Measurements from ENCODE around the gene FBXO36.
A peak's percentile ranks its signal among the peaks of the same experiment; 100 is the strongest.
"Not testable (repeated sequence)": the region's sequence is repeated elsewhere in the genome, so short reads cannot be mapped to it uniquely, and the experiment has no call there.

FBXO36 gene

GRCh38 chr2:229922449-229923386 is at the start of gene FBXO36:
TSS of gene FBXO36 (plus strand) at chr2:229922503. CDS start at chr2:229922514, 11 bp downstream.
- DNase-seq, result peak; percentile 76

GRCh38 chr2:229873123-229873581 is 49.2 kb upstream of the FBXO36 start:
- DNase-seq, result no peak

- DNase-seq, result no peak
Measured at GRCh38 chr2:229874647-229875046, 47.7 kb upstream of the FBXO36 start.

- no peak for DNase-seq
Measured at GRCh38 chr2:229875549-229875948, 46.8 kb upstream of the FBXO36 start.

GRCh38 chr2:229879191-229879950 is 42.9 kb upstream of the FBXO36 start:
- DNase-seq, result no peak

GRCh38 chr2:229880892-229881586 is 41.3 kb upstream of the FBXO36 start:
- no peak for DNase-seq

- DNase-seq, result no peak
Measured at GRCh38 chr2:229882583-229882982, 39.7 kb upstream of the FBXO36 start.

GRCh38 chr2:229884775-229885699 is 37.3 kb upstream of the FBXO36 start:
- DNase-seq, result no peak

- DNase-seq, result no peak
Measured at GRCh38 chr2:229887441-229887840, 34.9 kb upstream of the FBXO36 start.

GRCh38 chr2:229888031-229888430 is 34.3 kb upstream of the FBXO36 start:
- no peak for DNase-seq

GRCh38 chr2:229889023-229889422 is 33.3 kb upstream of the FBXO36 start:
- no peak for DNase-seq

GRCh38 chr2:229896857-229897256 is 25.4 kb upstream of the FBXO36 start:
- DNase-seq, result no peak

GRCh38 chr2:229899604-229900003 is 22.7 kb upstream of the FBXO36 start:
- no peak for DNase-seq

- no peak for DNase-seq
Measured at GRCh38 chr2:229900012-229900411, 22.3 kb upstream of the FBXO36 start.

GRCh38 chr2:229900514-229900913 is 21.8 kb upstream of the FBXO36 start:
- DNase-seq, result not testable (repeated sequence)

- no peak for DNase-seq
Measured at GRCh38 chr2:229901819-229902218, 20.5 kb upstream of the FBXO36 start.

GRCh38 chr2:229903037-229903436 is 19.3 kb upstream of the FBXO36 start:
- no peak for DNase-seq

- DNase-seq, result no peak
Measured at GRCh38 chr2:229905601-229906000, 16.7 kb upstream of the FBXO36 start.

GRCh38 chr2:229909090-229909489 is 13.2 kb upstream of the FBXO36 start:
- DNase-seq, result no peak

GRCh38 chr2:229910147-229910831 is 12.0 kb upstream of the FBXO36 start:
- DNase-seq, result no peak

GRCh38 chr2:229910832-229911412 is 11.4 kb upstream of the FBXO36 start:
- DNase-seq, result no peak
